Kidney (tissue), 14 donors: ENCODE data around the gene PDE10A. TPM values are rescaled to one million over a fixed set of nuclear protein-coding genes. Genes with fewer than 3 reads are reported as not detected.

Experiments used
- DNase-seq, 5 donors: peaks; one replicate each; pipeline ENCODE4 v3.0.0-alpha.2; 2013 to 2020
- FAIRE-seq: peaks from 2 replicates; lab custom pipeline; 2012; peaks lifted over from hg19 to GRCh38; lab: Jason Lieb, UNC
- H3K27ac ChIP-seq, 2 donors: one replicate each; pipeline ENCODE4 v1.7.0; 2013; ENCODE audit warnings: low read depth in 2 of 2, low read length in 2 of 2, inconsistent platforms in 1 of 2
- H3K27me3 ChIP-seq: one replicate; pipeline ENCODE4 v1.7.1; 2013; ENCODE audit warnings: low read length, inconsistent platforms; ENCODE audit not compliant: control insufficient read depth, insufficient read depth
- H3K36me3 ChIP-seq, 3 donors: one replicate each; pipeline versions ENCODE4 v1.7.0 to v1.7.1; 2013; ENCODE audit warnings: low read length in 3 of 3, control low read depth in 1 of 3, inconsistent platforms in 1 of 3; ENCODE audit not compliant: insufficient read depth in 3 of 3, control insufficient read depth in 2 of 3
- H3K4me1 ChIP-seq, 3 donors: one replicate each; pipeline versions ENCODE4 v1.7.0 to v1.7.1; 2013; ENCODE audit warnings: low read length in 3 of 3, inconsistent platforms in 1 of 3, low read depth in 1 of 3; ENCODE audit not compliant: control insufficient read depth in 2 of 3, insufficient read depth in 2 of 3
- H3K4me3 ChIP-seq, 3 donors: one replicate each; pipeline versions ENCODE4 v1.7.0 to v1.8.1; 2013; ENCODE audit warnings: low read length in 3 of 3, control low read depth in 1 of 3, inconsistent platforms in 1 of 3
- H3K9ac ChIP-seq, 3 donors: one replicate each; pipeline versions ENCODE4 v1.7.0 to v1.7.1; 2013; ENCODE audit warnings: low read length in 3 of 3, control low read depth in 1 of 3, inconsistent platforms in 1 of 3
- H3K9me3 ChIP-seq, 3 donors: one replicate each; pipeline versions ENCODE4 v1.7.0 to v1.7.1; 2013; ENCODE audit warnings: low read length in 3 of 3, control low read depth in 1 of 3, inconsistent platforms in 1 of 3; ENCODE audit not compliant: control insufficient read depth in 2 of 3, insufficient read depth in 1 of 3
- CTCF ChIP-seq: IDR thresholded peaks from 3 replicates; pipeline ENCODE4 v1.5.1; 2012; ENCODE audit warnings: mild to moderate bottlenecking, moderate library complexity, borderline replicate concordance; ENCODE audit not compliant: insufficient read depth; ENCODE audit errors: extremely low read depth
- intact Hi-C: fragments of 100-400 bp; cut with DNase I; formaldehyde crosslinking; loops from one replicate; pipeline ENCODE4 v1.11.1; 2022
- polyA plus RNA-seq: library from polyadenylated mRNA; stranded (reverse); fragments of 350-450 nt; fragmentation: Illumina TruSeq; extraction: RNeasy Lipid Tissue Mini Kit (QIAGEN cat#74804); gene quantifications from one replicate; pipeline ENCODE4 v1.2.3, GENCODE V29; 2014; ENCODE audit warnings: low read depth, low replicate concordance; ENCODE audit not compliant: insufficient read depth
- total RNA-seq: library from RNA; stranded (reverse); fragmentation: NEBNext Ultra II Directional; extraction: Animal tissue kit (Norgen Biotek cat#: 25700); gene quantifications from one replicate; pipeline ENCODE4 v1.2.1, GENCODE V29; 2021
- donor health status: control.
- donor health status: control.
- donor health status: control.
- donor health status: control.
- donor health status: control.
- donor health status: DM: yes; HTN: yes; CAD: no.
- donor health status: Normal renal cell carcinoma (clear cell type).

The PDE10A gene
- total and polyA plus RNA-seq, 2 donors from 2014 or later = 4.8 to 23.1 TPM

GRCh38 chr6:165486183-165487137 is 176.6 kb downstream of the PDE10A start:
- no peak for FAIRE-seq
- H3K4me3 ChIP-seq = no peak overlapping the region
- no peak for TF ChIP-seq CTCF
- H3K36me3 ChIP-seq = no peaks in the 10 kb centered on the region
- H3K9me3 ChIP-seq = no peaks in the 10 kb centered on the region
- H3K9ac ChIP-seq = no peak overlapping the region
- no peaks in the 10 kb centered on the region for H3K4me1 ChIP-seq
- no peak for DNase-seq
- H3K27ac ChIP-seq = no peak overlapping the region
- intact Hi-C loops = no loop called here
- H3K27me3 ChIP-seq = no peaks in the 10 kb centered on the region

- FAIRE-seq (no peak), DNase-seq (no peak)
- Histone ChIP-seq H3K27me3 (no peaks in the 10 kb centered on the region), H3K4me1 (no peaks in the 10 kb centered on the region), H3K9ac (no peak overlapping the region), H3K9me3 (no peaks in the 10 kb centered on the region), H3K4me3 (no peak overlapping the region), H3K27ac (no peak overlapping the region), H3K36me3 (no peaks in the 10 kb centered on the region)
- no peak for TF ChIP-seq CTCF
- intact Hi-C loops = no loop called here
Measured at GRCh38 chr6:165484178-165484889, 178.7 kb downstream of the PDE10A start.

- TF ChIP-seq CTCF = no peak
- no peak for FAIRE-seq
- intact Hi-C loops = no loop called here
- Histone ChIP-seq H3K27me3 (no peaks in the 10 kb centered on the region), H3K4me1 (no peaks in the 10 kb centered on the region), H3K9me3 (no peaks in the 10 kb centered on the region), H3K27ac (no peak overlapping the region), H3K9ac (no peak overlapping the region), H3K36me3 (no peaks in the 10 kb centered on the region), H3K4me3 (no peak overlapping the region)
- no peak for DNase-seq
Measured at GRCh38 chr6:165481921-165482320, 181.1 kb downstream of the PDE10A start.
